GM21390 (cell line): Measurements from ENCODE around the gene C11orf68.
"Not testable (repeated sequence)": the region's sequence is repeated elsewhere in the genome, so short reads cannot be mapped to it uniquely, and the experiment has no call there.

ENCODE experiments used
- ATAC-seq: cut with Tn5 transposase; IDR thresholded peaks from one replicate; pipeline ENCODE4 v1.9.1; 2021; ENCODE audit not compliant: unreplicated experiment

Gene C11orf68

DNA sequence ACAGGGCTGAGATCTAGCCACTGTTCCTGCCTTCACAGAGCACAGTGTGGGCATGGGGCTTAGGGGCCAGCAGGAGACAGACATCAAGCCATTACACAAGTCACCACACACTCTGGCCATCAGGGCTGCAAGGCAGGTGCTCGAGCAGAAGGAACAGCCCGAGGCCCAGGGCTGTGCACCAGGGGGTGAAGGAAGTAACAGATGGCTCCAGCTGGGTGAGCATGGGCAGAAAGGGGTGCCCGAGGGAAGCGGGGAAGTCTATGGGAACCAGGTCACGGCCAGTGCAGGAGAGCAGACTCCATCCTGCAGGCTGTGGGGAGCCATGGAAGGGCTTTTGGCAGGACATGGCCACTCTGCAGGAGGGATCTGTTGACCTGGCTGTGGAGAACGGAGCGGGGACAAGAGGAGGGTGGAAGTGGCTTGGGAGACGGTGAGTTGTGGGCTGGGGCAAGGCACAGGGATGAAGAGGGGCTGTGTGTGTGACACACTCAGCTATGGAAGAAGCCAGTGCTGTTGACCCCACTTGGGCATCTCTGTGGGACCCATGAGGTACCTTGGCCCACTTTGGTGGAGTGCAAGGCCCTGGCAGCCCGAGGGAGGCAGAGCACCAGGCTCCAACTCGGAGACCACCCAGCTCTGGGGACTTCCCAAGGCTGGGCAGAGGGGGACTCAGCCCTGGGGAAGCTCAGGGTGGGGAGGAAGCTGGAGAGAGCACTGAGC, 3.6 kb downstream of the C11orf68 start:
- no peak for ATAC-seq

DNA sequence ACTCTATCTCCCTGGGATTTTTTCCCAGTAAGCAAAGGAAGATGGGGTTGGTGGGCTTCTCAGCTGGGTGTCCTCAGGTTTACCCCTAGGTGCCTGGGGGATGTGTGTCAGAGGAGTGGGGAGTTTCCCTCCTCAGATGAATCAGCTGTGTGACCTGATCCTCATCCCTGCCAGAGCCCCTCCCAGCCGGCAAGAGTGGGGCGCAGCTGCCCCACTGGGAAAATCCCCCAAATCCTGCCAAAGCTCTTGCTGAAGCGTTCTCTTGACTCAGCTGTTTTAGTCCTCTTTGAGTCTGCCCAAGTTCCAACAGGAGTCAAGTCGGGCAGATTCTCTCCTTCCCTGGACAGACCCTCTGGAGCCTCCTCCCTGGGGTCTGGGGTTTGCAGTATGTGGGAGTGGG, 6.0 kb downstream of the C11orf68 start:
- no peak for ATAC-seq

DNA sequence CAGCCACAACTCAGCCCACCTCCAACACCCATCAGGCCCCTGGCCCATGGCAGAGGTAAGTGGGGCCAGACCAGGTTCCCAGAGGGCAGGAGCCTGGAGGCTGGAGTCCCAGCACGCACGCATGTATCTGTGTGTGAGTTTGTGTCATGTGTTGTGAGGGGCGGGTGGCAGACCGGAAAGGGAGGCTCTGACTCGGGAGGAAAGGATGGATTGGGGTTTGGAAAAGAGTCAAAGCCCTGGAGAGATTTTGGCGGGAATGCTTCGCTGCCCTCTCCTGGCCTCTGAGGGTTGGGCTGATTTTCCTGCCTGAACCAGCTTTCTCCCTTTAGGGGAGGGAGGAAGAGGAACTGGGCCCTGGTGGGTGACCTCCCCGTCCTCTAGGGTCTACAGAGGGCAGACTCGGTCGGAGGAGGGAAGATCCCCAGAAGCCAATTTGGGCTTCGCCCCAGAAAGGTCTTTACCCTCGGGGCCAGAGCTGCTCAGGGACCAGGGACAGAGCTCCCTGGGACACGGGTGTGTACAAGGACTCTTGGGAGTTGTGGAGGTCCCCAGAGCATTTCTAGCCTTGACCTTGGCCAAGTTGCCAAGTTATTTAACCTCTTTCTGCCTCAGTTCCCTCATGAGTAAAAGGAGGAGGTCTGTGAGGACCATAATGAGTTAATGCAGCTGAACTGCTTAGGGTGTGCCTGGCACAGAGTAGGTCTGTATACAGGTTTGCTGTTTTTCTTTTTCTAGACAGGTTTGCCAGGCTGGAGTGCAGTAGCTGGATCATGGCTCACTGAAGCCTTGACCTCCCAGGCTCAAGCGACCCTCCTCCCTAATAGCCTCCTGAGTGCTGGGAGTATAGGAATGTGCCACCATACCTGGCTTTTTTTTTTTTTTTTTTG, 6.9 kb downstream of the C11orf68 start:
- ATAC-seq: no peak

DNA sequence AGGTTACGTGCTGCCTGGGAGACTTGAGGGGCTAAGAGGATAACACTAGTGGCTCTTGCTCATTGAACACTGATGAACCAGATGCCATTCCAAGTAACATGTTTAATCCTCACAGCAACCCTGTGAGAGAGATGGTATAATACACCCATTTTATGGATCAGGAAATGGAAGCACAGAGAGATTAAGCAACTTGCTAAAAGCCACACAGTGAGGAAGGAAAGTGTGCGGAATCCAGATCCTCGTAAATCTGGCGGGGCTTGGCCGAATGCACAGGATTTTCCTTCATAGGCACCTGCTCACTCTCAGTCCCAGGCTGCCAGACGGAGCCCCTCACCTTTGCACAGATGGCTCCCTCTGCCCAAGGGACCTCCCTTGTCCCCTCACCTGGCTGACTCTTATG, 11.0 kb downstream of the C11orf68 start:
- ATAC-seq: no peak

DNA sequence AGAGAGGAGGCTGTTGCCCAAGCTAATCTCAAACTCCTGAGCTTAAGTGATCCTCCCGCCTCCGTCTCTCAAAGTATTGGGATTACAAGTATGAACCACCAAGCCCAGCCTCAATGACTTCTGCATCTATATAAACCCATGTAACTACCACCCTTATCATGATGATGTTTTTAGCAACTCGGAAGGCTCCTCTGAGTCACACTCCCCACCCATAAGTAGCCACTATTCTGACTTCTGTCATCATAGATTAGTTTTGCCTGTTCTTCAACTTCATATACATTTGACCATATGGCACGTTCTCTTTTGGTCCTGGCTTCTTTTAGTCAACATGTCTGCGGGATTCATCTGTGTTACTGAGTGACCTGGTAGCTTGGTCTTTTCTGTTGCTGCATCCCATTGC, 12.3 kb downstream of the C11orf68 start:
- no peak for ATAC-seq

DNA sequence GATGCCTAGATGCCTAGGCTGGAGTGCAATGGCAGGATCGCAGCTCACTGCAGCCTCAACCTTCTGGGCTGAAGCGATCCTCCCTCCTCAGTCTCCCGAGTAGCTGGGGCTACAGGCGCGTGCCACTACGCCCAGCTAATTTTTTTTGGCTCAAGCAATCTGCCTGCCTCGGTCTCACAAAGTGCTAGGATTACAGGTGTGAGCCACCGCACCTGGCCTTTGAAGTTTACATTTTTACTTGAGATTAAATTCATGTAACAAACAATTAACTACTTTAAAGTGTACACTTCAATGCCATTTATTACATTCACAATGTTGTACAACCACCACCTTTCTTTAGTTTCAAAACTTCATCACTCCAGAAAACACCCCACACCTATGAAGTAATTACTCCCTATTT, 15.1 kb downstream of the C11orf68 start:
- ATAC-seq: no peak

DNA sequence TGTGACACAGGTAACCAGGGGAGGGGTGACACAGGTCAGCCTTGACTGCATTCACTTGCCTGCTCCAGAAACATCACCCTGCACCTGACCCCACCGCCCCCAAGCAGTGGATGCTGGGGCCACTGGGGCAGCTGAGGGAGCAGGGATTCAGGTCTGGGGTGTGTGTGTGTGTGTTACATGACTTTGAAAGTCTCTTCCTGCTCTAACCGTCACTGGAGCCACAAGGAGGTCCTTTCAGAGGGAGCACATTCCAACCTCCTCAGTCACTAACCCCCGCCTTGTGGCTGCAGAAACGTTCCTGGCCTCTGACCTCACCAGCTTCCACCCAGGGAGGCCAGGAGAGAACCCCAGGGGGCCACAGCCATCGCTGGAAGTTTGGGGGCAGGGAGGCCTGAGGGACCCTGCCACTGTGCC, 15.8 kb downstream of the C11orf68 start:
- no peak for ATAC-seq

DNA sequence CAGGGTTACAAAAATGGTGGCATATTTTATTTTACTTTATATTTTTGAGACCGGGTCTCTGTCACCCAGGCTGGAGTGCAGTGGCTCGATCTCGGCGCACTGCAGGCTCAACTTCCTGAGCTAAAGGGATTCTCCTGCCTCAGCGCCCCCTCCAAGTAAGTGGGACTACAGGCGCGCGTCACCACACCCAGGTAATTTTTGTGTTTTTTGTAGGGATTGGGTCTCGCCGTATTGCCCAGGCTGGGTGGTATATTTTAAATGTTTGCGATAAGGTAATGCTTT, 18.0 kb downstream of the C11orf68 start:
- no peak for ATAC-seq

DNA sequence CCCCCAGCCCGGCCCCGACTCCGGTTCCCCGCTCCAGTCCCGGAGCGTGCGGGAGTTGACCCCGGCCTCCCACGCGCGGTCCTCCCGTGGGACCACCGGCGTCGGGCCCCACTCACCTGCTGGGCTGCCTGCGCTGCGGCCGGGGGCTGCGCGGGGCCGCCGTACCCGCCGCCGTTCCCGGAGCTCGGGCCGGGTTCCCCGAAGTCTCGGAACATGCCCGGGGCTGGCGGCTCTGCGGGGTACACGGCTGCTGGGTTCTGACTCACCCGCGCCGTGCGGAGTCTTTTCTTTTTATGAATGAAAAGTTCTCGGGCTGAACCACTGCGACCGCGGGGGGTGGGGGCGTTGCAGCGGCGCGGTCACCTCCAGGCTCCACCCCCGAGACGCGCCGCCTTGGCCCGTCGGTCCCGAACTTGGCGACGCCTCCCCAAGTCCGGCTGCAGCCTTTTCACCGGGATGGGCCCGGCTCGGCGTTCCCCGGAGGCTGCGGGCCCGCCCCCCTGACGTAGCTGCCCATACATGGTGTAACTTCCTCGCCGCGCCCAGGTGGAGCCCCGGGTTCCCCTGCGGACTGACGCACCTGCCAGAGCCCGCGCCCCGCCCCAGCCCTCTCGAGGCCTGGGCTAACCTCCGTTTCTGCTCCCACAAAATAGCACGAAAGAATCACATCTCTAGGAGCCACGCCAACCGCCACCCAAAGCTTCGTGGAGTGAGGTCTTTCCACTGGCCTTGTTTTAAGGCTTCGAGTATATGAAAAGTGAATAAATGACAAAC, 18.6 kb downstream of the C11orf68 start, which contains the start of gene FOSL1:
Gene FOSL1, minus strand, starts transcription at position 264 of the 774 bp plus-strand sequence. Its CDS starts 49 bp downstream, at position 215.
- peak; percentile 74 for ATAC-seq

DNA sequence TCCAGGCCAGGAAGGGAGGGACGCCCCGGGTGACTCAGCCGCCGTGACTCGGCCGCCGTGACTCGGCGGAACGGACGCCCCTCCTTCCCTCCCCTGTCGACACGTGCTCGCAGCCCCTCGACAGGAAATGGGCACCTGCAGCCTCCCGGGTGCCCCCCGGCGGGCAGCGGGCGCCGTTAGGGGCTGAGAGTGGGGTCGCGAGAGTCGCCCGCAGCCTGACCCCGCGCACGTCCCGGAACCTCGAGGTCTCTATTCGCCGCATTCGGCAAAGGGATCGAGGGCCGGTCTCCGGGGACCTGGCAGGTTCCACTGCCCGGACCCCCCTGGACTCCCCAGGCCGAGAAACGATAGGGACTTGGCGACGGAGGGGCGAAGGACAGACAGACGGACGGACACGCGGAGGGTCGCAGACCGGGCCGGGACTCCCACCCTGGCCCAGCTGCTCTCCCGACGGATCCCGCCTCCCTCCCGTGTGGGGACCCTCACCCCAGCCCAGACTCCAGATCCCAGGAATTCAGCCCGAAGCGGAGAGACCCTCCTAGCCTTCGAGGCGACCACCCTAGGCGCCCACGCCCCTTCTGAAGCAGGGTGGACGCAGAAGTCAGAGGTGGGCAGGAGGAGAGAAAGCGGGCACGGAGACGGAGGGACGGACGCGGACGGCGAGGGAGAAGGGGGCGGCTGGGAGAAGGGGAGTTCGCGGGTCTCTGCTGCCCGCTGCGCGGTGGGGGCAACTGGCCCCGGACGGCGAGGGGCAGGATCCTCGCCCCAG, 19.3 kb downstream of the C11orf68 start:
- ATAC-seq: no peak

DNA sequence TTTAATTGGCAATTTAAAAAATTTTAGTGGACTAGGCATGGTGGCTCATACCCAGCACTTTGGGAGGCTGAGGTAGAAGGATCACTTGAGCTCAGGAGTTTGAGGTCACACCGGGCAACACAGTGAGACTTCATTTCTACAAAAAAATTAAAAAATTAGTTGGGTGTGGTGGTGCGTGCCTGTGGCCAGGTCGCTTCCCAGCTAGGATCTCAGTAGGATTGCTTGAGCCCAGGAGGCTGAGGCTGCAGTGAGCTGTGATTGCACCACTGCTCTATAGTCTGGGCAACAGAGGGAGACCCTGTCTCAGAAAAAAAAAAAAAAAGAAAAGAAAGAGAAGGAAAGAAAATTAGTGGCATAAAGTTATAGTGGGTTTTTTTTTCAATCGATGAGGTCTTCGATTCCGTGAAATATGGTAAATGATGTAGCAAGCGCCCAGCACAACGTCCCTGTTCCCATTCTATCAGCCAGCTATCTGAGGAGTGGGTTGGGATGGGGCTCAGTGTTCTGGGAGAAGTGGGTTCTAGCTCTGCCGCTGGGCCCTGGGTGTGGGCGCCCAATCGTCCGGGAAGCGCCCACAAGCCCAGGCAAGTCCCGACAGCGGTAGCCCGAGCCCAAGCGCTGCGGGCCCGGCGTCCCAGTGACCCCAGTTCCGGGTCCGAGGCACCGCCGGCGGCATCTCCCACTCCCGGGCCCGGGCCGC, 20.1 kb downstream of the C11orf68 start:
- no peak for ATAC-seq

DNA sequence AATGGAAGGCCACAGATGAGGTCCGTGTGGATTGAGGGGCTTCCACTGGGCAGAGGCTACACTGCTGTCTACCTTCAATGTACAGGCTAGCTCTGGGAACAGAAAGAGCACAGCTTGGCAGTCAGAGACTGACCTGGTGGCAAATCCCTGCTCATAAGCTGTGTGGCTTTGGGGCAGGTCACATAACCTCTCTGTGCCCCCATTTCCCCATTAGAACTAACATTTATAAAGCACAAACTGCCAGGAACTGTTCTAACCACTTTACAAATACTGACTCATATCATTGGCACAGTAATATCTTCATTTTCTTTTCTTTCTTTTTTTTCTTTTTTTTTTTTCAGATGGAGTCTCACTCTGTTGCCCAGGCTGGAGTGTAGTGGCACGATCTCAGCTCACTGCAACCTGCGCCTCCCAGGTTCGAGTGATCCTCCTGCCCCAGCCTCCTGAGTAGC, 21.8 kb downstream of the C11orf68 start:
- ATAC-seq: no peak

DNA sequence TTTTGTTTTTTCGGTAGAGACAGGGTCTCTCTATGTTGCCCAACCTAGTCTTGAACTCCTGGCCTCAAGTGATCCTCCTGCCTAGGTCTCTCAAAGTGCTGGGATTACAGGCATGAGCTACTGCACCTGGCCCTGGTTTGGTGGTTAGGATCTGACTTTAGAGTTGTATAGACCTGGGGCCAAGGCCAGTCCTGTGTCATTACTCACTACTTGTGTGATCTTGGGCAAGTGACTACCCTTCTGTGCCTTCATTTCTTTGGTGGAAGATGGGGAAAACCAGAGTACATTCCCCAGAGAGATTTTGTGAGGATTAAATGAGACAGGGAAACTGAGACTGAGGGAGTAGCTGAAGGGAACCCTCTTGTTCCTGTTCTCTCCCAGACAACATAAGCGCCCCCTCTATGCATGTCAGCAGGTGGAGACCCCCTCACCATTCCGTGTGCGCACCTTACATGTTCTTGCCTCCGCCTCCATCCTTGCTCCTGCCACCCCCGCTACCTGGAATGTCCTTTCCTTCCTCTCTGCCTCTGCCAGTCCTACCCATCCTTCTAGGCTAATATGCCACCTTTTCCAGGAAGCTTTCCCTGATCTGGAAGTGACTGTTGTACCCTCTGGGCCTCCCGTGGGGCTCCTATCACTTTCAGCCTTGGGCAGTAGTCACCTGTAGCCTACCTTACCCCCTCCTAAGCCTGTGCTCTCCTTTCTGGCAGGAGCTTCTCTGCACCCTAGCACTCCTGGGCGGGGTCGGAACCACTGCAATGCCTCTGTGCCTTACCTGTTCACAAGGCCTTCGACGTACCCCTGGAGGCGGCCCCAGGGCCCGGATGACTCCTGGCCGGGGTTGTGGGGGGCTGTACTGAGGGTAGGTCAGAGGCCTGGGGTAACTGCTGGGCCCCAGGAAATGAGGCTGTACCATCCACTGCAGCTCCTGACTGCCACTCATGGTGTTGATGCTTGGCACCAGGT, 22.5 kb downstream of the C11orf68 start:
- ATAC-seq: no peak

DNA sequence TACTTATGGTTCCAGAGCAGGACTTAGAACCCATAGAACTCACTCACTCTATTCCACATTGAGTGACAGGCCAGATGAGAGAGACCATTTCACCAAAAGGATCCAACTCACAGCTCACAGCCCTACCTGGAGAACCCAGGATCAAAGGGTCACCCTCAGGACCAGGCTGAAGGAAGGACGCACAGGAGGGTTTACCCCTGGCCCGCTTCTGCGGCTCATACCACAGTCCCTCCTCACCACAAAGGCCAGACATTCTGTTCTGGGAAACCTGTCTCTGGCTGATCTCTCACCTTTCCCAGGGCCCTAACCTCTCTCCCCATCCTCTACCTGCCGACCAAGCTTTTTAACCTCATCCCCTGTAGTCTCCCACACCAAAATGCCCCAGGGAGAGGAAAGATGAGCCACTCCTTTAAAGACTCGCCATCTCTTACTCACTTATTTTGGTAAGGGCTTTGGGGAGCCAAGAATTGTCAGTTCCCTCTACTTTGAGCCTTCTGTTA, 23.3 kb downstream of the C11orf68 start:
- no peak for ATAC-seq

DNA sequence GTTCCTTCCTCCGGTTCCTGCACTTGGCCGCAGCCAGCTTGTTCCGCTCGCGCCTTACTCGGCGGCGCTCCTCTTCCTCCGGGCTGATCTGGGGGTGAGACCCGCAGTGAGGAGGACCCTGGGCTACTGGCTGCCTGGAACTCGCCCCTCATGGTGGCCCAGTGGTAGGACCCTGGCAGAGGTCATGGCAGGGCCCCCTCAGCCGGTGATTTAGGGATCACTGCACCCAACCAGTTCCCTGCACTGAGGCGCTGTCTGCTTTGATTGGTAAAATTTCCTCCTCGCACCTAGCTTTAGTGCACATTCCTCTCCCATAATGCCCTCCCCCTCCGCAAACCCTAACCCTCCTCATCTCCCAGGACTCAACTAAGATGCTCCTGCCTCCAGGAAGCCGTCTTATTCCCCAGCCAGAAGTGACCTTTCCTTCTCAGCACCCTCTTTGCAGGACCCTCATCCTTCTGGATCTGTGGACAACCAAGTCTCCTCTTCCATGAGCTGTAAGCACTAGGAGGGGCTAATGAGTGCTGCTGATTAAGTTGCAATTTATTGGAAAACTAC, 24.7 kb downstream of the C11orf68 start:
- ATAC-seq: no peak

DNA sequence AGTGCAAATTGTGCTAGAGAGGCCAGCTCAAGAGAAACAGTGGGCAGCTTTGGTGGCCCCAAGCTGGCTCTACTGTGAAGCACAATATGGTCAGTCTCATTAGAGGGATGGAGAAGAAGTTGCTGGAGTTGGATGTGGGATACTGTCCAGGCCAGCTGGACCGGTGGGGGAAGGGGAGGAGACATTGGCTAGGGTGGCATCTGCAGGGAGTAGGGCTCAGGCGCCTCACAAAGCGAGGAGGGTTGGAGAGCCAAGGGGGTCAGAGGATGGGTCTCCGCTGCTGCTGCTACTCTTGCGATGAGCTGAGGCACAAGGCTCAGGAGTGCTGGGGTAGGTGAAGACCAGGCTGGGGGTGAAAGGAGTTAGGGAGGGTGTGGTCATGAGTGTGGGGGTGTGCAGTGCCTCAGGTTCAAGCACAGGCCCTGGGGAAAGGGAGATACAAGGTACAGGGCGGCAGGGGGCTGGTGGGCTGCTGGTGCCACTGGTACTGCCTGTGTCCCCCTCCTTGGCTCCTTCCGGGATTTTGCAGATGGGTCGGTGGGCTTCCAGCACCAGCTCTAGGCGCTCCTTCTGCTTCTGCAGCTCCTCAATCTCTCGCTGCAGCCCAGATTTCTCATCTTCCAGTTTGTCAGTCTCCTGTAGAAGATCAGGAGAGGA, 26.1 kb downstream of the C11orf68 start:
- ATAC-seq: no peak

DNA sequence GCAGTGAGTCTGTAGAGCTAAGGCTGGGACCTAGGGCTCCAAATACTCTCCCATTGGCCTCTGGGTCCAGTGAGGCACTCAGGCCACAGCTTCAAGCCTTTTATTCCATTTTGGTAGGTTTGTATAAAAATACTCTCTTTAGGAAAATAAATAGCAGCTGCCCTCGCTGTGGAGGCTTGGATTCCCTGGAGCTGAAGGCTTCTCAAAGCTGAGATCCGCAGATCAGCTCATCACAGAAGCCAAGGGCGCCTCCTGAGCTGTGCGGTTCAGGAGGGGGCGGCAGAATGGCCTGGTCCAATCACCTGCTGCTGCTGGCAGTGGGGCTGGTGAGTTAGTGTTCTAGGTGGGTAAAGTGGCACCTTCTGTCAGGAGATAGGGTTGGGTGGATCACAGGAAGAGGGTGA, 26.7 kb downstream of the C11orf68 start:
- ATAC-seq: not testable (repeated sequence)
